ENCODE results near the gene PPP4R3A.
A peak's percentile ranks its signal among the peaks of the same experiment; 100 is the strongest.
"Not testable (repeated sequence)": the region's sequence is repeated elsewhere in the genome, so short reads cannot be mapped to it uniquely, and the experiment has no call there.

The PPP4R3A gene

DNA sequence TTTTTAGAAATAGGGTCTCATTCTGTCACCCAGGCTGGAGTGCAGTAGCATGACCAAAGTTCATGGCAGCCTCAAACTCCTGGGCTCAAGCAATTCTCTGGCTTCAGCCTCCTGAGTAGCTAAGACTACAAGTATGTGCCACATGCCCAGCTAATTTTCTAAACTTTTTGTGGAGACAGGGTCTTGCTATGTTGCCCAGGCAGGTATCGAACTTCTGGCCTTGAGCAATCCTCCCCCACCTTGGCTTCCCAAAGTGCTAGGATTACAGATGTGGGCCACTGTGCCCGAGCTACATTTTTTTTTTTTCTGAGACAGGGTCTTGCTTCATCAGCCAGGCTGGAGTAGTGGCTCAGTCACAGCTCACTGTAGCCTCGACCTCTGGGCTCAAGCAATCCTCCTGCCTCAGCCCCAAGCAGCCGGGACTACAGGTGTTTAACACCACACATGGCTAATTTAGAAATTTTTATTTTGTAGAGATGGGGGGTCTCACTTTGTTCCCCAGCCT lies 7.1 kb downstream of the PPP4R3A start:
- DNase-seq (ENCODE audit: low read depth) = no peak

DNA sequence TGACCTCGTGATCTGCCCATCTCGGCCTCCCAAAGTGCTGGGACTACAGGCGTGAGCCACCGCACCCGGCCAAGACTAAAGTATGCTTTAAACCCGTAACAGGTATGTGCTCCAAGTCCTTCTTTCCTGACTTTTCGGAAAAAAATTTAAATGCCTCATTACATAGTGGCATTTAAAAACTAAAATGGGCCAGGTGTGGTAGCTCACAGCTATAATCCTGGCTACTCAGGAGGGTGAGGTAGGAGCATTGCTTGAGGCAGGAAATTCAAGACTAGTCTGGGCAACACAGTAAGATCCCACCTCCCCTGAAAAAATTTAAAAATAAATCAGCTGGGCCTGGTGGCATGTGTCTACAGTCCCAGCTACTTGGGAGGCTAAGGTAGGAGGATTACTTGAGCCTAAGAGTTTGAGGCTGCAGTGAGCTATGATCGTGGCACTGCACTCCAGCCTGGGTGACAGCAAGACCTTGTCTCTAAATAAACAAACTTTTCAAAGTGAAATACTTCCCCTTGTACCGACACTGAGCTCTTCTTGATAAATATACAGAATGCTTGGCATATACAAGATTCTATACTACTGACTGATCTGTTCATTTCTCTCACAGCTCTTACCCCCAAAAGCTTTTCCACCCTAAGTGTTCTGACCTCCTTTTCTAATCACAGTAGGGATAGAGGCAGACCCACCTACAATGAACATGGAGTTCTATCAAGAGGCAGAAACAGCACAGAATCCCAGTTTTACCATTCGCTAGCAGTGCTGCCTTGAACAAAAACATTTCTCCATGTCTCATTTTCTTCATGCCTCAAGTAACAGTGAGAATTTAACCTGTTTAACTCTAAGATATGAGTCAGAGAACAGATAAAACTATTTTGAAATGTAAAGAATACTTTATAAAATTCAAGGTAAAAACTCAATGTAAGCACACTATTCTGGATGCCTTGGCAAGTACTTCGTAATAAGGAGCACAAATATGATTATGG lies 7.9 kb downstream of the PPP4R3A start:
- DNase-seq (ENCODE audit: low read depth) = peak; percentile 30

DNA sequence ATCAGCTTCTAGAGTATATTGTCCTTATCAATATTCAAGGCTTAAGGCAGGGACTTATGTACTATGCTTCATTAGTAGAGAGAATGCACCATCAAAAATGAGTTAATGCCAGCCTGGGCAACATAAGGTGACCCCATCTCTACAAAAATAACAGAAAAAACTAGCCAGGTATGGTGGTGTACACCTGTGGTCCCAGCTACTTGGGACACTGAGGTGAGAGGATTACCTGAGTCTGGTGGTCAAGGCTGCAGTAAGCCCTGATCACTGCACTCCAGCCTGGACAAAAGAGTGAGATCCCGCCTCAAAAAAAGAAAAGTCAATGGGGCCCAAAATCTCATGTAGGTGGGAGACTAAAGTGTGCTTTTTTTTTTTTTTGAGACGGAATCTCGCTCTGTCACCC lies 8.8 kb downstream of the PPP4R3A start:
- DNase-seq (ENCODE audit: low read depth) = no peak

DNA sequence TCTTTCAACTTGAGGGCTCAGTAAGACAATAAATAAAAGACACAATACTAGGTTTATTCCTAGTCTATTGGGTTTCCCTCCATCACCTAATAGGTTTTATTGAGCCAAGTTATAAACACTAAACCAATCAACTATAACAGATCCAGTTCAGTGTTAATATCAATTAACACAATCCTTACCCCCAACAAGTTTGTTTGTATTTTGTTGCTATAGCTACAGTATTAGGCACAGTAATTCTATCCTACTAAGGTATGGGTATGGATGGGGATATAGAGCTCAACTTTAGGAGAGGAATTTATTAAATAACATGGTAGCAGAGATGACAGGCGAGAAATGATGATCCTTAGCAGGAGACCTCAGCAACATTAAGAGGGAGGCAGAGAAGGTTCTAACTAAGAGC lies 13.3 kb downstream of the PPP4R3A start:
- no peak for DNase-seq (ENCODE audit: low read depth)

DNA sequence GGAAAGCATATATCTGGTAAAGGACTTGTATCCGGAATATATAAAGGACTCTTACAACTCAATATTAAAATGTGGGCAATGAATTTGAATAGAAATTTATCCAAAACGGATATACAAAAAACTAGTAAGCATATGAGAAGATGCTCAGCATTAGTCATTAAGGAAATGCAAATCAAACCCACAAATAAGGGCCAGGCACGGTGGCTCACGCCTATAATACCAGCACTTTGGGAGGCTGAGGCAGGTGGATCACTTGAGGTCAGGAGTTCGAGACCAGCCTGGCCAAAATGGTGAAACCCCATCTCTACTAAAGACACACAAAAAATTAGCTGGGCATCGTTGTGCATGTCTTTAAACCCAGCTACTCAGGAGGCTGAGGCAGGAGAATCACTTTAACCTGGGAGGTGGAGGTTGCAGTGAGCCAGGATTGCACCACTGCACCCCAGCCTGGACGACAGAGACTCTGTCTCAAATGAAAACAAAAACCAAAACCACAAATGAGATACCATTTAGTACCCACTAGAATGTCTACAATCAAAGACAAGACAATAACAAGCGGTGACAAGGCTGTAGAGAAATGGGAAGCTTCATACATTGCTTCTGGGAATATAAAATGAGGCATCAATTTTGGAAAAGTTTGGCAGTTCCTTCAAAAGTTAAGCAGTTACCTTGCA lies 15.6 kb downstream of the PPP4R3A start:
- not testable (repeated sequence) for DNase-seq (ENCODE audit: low read depth)

DNA sequence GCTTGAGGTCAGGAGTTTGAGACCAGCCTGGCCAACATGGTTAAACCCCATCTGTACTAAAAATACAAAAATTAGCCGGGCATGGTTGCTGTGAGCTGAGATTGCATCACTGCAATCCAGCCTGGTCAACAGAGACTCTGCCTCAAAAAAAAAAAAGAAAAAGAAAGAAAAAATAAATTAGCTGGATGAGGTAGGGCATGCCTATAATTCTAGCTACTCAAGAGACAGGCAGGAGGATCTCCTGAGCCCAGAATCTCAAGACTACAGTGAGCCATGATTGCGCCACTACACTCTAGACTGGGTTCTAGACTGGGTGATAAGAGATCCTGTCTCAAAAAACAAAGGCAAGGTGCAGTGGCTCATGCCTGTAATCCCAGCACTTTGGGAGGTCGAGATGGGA lies 16.9 kb downstream of the PPP4R3A start:
- DNase-seq (ENCODE audit: low read depth) = peak; percentile 74

DNA sequence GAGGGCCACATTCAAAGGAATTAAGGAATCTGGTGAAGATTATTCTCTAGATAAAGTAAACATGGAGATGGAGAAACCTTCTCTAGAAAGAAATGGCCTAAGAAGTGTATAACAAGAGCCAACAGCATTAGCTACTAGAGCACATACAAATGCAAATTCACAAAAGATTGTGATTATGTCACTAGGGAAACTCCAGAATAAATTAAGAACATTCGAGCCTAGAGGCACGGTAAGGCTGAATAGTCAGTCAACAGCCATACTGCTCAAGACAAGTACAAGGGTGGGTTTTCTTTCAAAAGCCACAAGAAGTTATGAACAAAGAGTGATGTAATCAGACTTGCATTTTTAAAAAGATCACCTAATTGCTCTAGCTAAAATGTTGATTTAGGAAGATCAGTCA lies 25.4 kb downstream of the PPP4R3A start:
- DNase-seq (ENCODE audit: low read depth) = no peak

DNA sequence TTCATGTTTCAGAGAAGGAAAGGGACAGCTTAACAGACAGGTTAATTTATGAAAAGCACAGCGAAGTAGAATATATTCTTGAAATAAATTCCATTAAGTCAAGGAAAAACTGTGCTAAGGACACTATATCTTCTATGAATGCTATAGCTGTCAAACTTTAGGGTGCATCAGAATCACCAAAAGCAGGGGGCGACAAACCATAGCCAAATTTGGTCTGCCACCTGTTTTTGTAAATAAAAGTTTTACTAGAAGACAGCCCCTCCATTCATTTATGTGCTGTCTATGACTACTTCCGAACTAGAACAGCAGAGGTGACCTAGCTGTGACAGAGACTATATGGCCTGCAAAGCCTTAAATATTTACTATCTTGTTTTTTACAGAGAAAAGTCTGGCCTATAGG lies 25.9 kb downstream of the PPP4R3A start:
- DNase-seq (ENCODE audit: low read depth) = no peak

DNA sequence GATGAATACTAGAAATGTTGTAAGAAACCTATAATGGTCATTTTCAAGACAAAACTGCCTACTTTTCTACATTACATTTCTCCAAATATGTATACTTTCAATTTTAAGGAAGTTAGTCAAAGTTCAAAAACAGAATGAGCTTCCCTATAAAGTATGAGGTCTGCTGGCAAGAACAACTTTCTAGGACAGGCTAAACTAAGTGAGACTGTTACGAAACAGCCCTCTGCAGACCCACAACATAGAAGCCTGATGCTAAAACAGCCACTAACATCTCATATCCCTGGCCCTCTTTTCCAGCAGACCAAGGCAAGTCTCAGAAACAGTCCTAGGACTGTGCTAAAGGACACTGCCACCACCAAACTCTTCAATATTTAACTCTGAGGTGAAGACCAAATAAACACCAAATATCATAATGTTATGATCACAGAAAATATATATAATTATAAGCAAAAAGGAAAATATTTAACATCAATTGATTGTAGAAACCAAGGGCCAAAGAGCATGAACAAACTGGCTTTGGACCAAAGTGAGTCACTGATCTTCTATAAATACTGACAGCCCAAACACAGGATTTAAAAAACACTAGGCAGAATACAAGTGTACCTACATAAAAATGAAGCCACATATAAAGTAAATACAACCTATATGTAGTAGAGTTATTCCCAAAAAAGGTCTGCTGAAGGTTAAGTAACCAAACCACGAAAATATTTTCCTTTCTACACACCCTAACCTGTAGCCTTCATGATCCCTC lies 27.7 kb downstream of the PPP4R3A start:
- peak; percentile 72 for DNase-seq (ENCODE audit: low read depth)

DNA sequence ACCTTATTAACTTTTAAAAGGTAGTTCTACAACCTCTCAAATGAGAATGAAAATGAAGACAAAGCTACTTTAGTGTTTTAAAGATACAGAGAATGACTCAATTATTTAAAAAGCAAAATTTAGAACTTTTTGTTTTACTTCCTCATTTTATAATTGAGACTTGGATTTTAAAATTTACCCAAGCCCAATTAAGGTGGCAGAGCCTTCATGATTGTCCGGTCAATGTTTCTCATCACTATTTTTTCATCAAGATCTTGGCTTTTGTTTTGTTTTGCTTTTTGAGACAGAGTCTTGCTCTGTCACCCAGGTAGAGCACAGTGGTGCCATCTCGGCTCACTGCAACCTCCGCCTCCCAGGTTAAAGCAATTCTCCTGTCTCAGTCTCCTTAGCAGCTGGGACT lies 32.7 kb downstream of the PPP4R3A start:
- DNase-seq (ENCODE audit: low read depth) = no peak

DNA sequence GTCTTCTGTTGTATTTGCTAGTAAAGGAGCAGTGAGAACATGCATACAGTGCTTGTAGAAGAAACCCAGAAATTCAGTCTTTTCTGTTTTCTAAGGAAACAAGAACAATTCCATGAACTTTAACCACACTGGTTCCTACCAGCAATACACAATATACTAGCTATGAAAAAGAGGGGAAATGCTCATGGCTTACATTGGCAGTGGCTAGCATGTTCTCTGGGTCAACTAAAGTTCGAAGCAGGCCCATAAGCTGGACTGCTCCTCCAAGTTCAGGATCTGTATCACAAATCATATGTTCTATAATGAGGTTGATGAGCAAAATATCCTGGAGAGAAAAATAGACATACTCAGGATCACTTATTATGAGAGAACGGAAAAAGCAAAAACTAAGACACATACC lies 37.1 kb downstream of the PPP4R3A start:
- DNase-seq (ENCODE audit: low read depth) = no peak

DNA sequence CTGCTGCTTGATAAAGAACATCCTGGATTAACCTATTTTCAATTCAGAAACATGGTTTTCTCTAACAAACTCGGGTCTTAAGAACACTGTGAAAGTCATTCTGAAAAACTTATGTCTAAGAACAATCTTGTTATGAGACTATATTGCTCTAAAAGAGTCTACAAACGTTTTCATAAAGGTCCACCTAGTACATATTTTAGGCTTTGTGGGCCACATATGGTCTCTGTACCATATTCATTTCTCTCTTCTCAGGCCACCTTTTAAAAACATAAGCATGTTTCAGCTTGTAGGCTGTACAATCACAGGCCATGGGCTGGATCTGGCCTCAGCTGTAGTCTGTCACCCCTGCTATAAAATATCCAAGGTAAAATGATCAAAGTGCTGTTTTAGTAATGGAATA lies 39.9 kb downstream of the PPP4R3A start:
- no peak for DNase-seq (ENCODE audit: low read depth)

DNA sequence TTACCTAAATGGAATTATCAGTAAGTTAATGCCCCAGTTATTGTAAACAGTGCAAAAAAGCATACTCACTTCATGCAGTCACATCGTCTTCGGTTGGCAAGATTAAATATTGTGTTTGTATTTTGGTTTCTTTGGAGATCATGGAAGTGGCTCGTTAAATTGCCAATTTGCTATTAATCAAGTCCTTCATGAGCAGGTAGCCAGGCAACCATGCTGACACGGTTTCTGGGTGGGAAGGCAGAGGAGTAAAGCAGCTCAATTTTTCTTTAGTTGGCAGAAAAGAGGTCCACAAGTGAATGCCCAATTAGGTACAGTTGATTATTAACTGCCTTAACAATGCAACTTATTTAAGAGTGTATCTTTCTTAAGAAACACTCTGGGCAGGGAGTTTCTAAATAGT lies 43.9 kb downstream of the PPP4R3A start:
- DNase-seq (ENCODE audit: low read depth) = no peak

DNA sequence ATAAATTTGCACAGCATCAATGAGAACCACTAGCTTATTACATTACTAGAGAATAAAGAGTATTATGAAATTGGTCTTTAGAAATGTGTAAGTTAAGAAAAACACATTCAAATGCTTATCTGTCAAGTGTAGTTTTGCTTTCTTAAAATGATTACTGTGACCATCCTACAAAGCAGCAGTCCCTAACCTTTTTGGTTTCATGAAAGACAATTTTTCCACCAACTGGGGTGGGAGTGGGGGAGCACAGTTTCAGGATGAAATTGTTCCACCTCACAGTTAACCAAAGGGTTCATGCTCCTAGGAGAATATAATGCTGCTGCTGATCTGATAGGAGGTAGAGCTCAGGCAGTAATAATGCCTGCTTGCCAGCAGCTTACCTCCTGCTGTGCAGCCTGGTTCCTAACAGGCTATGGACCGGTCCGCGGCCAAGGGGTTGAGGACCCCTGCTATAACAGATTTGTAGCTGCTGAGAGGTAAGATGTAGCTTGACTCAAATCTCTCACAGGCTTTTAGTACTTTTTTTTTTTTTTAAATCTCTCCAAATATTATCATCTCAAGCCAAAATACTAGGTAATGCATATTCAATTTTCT lies 45.4 kb downstream of the PPP4R3A start:
- DNase-seq (ENCODE audit: low read depth) = no peak

DNA sequence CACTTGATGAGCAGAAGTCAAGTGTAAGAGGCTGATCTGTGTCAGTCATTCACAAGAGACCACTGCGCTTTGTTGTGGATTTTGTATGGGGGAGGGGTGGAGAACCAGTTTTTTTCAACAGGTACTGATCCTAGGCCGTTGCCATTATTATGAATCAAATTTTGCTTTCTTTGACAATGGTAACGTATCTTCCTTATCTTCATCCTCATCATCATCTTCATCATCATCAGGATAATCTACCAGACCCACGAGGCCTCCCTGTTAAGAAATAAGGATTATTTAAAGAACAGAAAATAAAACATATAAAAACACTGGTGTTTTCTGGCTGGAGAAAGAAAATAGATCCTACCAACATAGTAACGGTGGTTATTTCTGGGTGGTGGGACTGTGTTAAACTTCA lies 51.5 kb downstream of the PPP4R3A start:
- DNase-seq (ENCODE audit: low read depth) = no peak

DNA sequence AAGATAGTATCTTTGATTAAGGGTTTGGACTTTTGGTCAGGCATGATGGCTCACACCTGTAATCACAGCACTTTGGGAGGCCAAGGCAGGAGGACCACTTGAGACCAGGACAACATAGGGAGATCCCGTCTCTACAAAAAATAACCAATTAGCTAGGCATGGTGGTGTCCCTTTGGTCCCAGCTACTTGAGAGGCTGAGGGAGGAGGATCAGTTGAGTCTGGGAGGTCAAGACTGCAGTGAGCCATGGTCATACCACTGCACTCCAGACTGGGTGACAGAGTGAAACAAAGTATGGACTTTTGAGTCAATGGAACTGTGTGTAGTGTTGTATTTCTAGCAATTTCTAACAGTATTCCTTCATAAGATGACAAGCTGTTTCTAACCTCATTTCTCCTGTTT lies 53.8 kb downstream of the PPP4R3A start:
- DNase-seq (ENCODE audit: low read depth) = no peak

DNA sequence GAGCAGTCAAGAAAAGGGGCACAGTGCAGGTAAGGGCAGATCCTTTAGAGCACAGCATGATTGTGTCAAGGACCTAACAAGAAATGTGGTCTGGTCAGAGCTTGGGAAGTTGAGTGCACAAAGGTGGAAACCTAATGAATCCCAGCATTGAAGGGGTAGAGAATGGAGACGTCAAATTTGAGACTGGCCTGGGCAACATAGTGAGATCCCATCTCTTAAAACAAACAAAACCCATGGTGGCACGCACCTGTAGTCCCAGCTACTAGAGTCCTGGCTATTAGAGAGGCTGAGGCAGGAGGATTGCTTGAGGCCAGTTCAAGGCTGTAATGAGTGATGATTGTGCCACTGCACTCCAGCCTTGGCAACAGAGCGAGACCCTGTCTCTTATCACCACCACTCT lies 55.5 kb downstream of the PPP4R3A start:
- no peak for DNase-seq (ENCODE audit: low read depth)

DNA sequence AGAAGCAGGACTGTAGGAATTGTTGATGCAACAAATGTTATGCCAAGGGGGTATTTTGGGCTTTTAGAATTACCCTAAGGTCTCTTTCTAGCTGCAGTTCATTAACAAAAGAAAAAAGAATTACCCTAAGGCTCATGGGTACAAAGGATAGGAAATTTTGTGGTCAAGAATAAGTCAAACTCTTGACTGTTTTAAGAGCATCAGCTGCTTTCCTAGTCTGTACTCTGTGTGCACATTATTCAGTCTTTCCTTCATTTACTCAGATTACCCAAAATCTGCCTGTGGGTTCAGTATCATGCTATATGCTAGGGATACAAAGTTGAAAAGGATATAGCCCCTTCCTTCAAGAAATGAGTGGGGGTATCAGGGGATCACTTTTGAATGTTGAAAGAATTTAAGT lies 56.0 kb downstream of the PPP4R3A start:
- DNase-seq (ENCODE audit: low read depth) = no peak

DNA sequence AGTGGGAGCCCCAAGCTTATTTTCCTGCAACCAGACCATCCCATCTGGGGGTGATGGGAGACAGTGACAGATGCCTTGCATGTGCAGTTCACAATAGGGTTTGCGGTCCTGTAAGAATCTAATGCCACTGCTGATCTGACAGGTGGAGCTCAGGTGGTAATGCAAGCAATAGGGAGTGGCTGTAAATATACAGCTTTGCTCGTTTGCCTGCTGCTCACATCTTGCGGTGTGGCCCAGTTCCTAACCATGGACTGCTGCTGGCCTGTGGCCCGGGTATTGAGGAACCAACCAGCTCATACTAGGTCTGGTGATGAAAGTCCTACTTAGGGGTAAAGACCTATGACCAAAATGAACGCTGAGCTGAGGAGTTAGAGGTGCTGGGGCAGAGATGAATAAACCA lies 56.4 kb downstream of the PPP4R3A start:
- DNase-seq (ENCODE audit: low read depth) = no peak

DNA sequence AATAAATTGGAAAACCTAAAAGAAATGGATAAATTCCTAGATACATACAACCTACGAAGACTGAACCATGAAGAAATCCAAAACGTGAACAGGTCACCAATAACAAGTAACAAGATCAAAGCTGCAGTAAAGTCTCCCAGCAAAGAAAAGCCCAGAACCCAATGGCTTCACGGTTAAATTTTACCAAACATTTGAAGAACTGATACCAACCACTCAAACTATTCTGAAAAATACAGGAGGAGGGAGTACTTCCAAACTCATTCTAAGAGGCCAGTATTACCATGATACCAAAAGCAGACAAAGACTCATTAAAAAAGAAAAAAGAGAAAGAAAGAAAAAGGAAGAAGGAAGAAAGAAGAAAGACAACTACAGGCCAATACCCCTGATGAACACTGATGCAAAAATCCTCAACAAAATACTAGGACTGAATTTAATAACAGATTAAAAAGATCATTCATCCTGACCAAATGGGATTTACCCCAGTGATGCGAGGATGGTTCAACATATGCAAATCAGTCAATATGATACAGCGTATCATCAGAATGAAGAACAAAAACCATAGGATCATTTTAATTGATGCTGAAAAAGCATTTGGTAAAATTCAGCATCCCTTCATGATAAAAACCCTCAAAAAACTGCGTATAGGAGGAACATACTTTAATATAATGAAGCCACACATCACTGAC lies 65.6 kb downstream of the PPP4R3A start:
- no peak for DNase-seq (ENCODE audit: low read depth)

DNA sequence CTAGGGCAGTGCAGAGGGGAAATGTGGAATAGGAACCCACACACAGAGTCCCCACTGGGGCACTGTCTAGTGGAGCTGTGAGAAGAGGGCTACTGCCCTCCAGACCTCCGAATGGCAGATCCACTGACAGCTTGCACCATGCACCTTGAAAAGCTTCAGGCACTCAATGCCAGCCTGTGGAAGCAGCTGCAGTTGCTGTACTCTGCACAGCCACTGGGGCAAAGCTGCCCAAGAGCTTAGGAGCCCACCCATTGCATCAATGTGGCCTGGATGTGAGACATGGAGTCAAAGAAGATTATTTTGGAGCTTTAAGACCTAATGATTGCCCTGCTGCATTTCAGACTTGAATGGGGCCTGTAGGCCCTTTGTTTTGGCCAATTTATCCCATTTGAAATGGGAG lies 70.8 kb downstream of the PPP4R3A start:
- DNase-seq (ENCODE audit: low read depth) = no peak

DNA sequence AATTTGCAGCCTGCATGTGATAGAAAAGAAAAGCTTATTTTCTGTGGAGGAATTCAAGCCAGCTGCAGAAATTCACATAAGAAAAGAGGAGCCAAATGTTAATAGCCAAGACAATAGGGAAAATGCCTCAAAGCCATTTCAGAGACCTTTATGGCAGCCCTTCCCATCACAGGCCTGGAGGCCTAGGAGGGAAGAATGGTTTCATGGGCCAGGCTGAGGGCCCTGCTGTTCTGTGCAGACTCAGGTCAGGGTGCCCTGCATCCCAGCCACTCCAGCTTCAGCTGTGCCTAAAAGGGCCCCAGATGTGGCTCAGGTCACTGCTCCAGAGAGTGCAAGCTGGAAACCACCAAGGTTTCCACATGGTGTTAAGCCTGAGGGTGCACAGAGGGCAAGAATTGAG lies 71.3 kb downstream of the PPP4R3A start:
- DNase-seq (ENCODE audit: low read depth) = no peak

All from iris pigment epithelial cell (primary cell).